DMS153 treated with DMSO at 0.1 percent for 48 hours (cell line): ENCODE data around the gene DISC1.

Source experiments
- DNase-seq: peaks from one replicate; lab custom pipeline; 2025; ENCODE audit not compliant: unreplicated experiment; lab: John Stamatoyannopoulos, UW

The DISC1 gene

GRCh38 chr1:231972111-231972445, 345.5 kb downstream of the DISC1 start:
- no peak for DNase-seq

- no peak for DNase-seq
These were observed 347.2 kb downstream of the DISC1 start for GRCh38 chr1:231973830-231974229.

GRCh38 chr1:231976231-231976630, 349.6 kb downstream of the DISC1 start:
- DNase-seq: no peak

- no peak for DNase-seq
These were observed 355.1 kb downstream of the DISC1 start for GRCh38 chr1:231981675-231982074.

GRCh38 chr1:231982871-231983587, 356.4 kb downstream of the DISC1 start:
- no peak for DNase-seq

GRCh38 chr1:231983588-231984193, 357.1 kb downstream of the DISC1 start:
- DNase-seq: no peak

- DNase-seq: no peak
These were observed 358.9 kb downstream of the DISC1 start for GRCh38 chr1:231985296-231986023.

- no peak for DNase-seq
These were observed 360.2 kb downstream of the DISC1 start for GRCh38 chr1:231986631-231987336.

- DNase-seq: no peak
These were observed 363.8 kb downstream of the DISC1 start for GRCh38 chr1:231990388-231990787.

GRCh38 chr1:231991231-231991630, 364.6 kb downstream of the DISC1 start:
- no peak for DNase-seq

GRCh38 chr1:231993968-231994455, 367.4 kb downstream of the DISC1 start:
- no peak for DNase-seq

- no peak for DNase-seq
These were observed 372.2 kb downstream of the DISC1 start for GRCh38 chr1:231998791-231999190.

GRCh38 chr1:232005300-232005699, 378.7 kb downstream of the DISC1 start:
- DNase-seq: no peak

- DNase-seq: no peak
These were observed 383.2 kb downstream of the DISC1 start for GRCh38 chr1:232009741-232010140.

GRCh38 chr1:232011961-232012360, 385.4 kb downstream of the DISC1 start:
- DNase-seq: no peak

GRCh38 chr1:232012773-232013386, 386.3 kb downstream of the DISC1 start:
- DNase-seq: peak; percentile 86

GRCh38 chr1:232014941-232015340, 388.4 kb downstream of the DISC1 start:
- DNase-seq: no peak

- no peak for DNase-seq
These were observed 390.0 kb downstream of the DISC1 start for GRCh38 chr1:232016616-232017015.

- DNase-seq: no peak
These were observed 390.5 kb downstream of the DISC1 start for GRCh38 chr1:232017057-232017456.

- DNase-seq: no peak
These were observed 391.2 kb downstream of the DISC1 start for GRCh38 chr1:232017759-232018158.
